ENCODE results near the gene EXOC3L1. TPM values are rescaled to one million over a fixed set of nuclear protein-coding genes. Genes with fewer than 3 reads are reported as not detected.

Gene EXOC3L1
- total RNA-seq, 4 donors from 2014 or later, result 0.45 to 2.0 (median 1.9) TPM

DNA sequence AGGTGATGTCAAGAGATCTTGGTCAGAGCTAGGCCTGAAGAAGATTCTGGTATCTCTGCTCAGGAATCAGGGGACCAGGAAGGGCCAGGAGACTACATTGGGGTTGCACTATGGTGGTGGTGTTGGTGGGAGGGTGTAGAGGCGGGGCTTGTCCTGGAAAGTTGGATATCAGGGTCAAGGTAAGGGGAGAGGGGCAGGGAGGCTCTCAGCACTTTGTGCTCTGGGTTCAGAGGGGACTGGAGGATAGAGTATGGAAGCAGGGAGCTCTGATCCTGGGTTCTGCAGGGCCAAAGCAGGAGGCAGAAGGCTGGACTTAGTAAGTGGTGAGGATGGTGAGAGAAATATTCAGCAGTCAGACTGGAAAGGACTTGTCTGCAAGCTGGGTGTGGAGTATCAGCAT, 16.6 kb downstream of the EXOC3L1 start:
- no peaks in the 10 kb centered on the region for H3K27me3 ChIP-seq
- 94% methylated on average over 1 of the region's 1 CpG for WGBS
- DNase-seq (ENCODE audit: low spot score in 2 of 2), result no peak
- H3K4me3 ChIP-seq, result peak overlapping the region; percentile 60
- H3K27ac ChIP-seq, result peak overlapping the region; percentile 91
- no peaks in the 10 kb centered on the region for H3K36me3 ChIP-seq
- H3K4me1 ChIP-seq, result peaks cover 76% of the 10 kb centered on the region
- no peaks in the 10 kb centered on the region for H3K9me3 ChIP-seq
- no peak for TF ChIP-seq EP300 (IDR thresholded peaks at IDR 0.05)
- TF ChIP-seq POLR2AphosphoS5 (IDR thresholded peaks at IDR 0.05), result no peak
- no peak for TF ChIP-seq POLR2A (IDR thresholded peaks at IDR 0.05)

DNA sequence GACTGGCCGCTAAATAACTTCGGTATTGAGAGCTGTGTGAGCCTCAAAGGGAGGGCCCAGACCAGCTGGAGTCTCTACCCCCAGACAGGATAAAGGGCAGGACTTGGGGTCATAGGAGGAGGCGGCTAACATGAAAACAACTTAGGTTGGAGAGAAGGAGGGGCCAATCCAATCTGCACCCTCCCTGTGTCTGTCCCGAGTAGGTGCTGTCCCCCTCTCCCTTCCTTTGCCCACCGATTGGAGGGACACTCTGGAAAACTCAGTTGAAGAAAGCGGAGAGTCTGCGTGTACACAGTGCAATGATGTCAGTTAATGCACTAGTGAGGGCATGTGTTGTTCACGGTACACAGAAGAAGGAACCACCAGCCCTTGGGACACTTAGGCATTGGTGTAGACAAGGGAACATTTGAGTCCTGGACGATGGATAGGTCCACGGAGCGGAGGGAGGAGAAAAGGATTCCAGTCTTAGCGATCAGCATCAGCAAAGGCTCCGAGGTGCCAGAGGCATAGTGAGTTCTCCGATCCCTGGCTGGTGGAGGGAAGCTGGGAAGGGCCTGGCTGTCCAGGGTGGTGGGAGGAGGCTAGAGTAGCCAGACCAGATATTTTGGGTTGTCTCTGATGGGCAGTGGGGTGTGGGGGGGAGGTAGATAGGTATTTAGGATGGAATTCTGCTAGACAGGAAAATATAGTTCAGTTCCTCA, 18.8 kb downstream of the EXOC3L1 start:
- peaks cover 15% of the 10 kb centered on the region for H3K36me3 ChIP-seq
- DNase-seq (ENCODE audit: low spot score in 2 of 2), result no peak
- TF ChIP-seq CTCF (IDR thresholded peaks at IDR 0.05), result no peak
- TF ChIP-seq POLR2A (IDR thresholded peaks at IDR 0.05), result no peak
- TF ChIP-seq EP300 (IDR thresholded peaks at IDR 0.05), result no peak
- no peak for TF ChIP-seq POLR2AphosphoS5 (IDR thresholded peaks at IDR 0.05)
- H3K27ac ChIP-seq, result peak overlapping the region; percentile 94
- no peaks in the 10 kb centered on the region for H3K9me3 ChIP-seq
- no peaks in the 10 kb centered on the region for H3K27me3 ChIP-seq
- H3K4me1 ChIP-seq, result peaks cover 66% of the 10 kb centered on the region
- 30% methylated on average over 14 of the region's 14 CpGs for WGBS
- H3K4me3 ChIP-seq, result peak overlapping the region; percentile 56

DNA sequence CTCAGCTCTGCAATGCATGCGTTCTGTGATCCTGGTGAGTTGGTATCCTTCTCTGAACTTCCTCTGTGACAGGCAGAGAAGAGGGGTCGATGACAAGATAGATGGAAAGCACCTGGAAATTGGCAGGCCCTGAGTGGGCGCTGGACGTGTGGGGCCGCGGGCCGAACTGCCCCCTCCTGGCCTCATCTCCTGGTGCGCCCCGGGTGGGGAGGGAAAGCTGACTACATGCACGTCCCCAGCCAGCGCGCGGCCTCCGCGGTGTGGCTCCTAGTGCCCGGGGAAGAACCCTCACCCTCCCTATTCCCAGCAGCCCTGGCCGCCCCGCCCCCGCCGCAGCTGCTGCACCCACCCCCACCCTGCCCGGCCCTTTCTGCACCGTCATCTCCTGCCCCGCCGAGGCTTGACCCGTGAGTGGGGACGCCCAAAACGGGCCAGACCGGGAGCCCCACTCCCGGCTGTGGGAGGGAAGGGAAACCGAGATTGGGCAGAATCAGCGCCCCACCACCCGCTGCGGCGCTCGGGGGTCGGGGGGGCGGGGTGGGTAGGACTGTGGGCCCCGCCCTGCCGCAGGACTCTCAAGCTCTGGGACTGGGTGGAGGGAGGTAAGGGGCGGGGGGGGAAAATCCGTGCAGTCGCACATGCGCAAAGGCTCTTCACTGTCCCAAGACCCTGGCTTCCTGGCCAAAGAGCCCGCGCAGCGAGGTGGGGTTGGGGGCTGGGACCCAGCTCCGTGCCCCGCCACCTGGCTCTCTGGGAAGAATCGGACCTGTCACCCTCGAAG, 19.6 kb downstream of the EXOC3L1 start, which contains the start of gene NOL3:
TSS of gene NOL3 (plus strand) at position 371 of the 781 bp plus-strand sequence.
- H3K27me3 ChIP-seq, result no peaks in the 10 kb centered on the region
- peaks cover 15% of the 10 kb centered on the region for H3K36me3 ChIP-seq
- TF ChIP-seq CTCF (IDR thresholded peaks at IDR 0.05), result no peak
- TF ChIP-seq POLR2A (IDR thresholded peaks at IDR 0.05), result no peak
- TF ChIP-seq EP300 (IDR thresholded peaks at IDR 0.05), result no peak
- TF ChIP-seq POLR2AphosphoS5 (IDR thresholded peaks at IDR 0.05), result no peak
- peak within 1 kb of the TSS; percentile 94 for H3K27ac ChIP-seq
- peaks cover 73% of the 10 kb centered on the region for H3K4me1 ChIP-seq
- peak in 1 of 2 donors; percentile 90 for DNase-seq (ENCODE audit: low spot score in 2 of 2)
- H3K4me3 ChIP-seq, result peak within 1 kb of the TSS; percentile 56
- H3K9me3 ChIP-seq, result no peaks in the 10 kb centered on the region
- WGBS, result 0% methylated on average over 6 of the region's 50 CpGs

GRCh38 chr16:67169642-67170167, 20.2 kb downstream of the EXOC3L1 start:
- H3K27me3 ChIP-seq, result no peaks in the 10 kb centered on the region
- H3K4me1 ChIP-seq, result peaks cover 73% of the 10 kb centered on the region
- H3K27ac ChIP-seq, result peak overlapping the region; percentile 94
- 6% methylated on average over 21 of the region's 24 CpGs for WGBS
- peaks cover 15% of the 10 kb centered on the region for H3K36me3 ChIP-seq
- H3K4me3 ChIP-seq, result peak overlapping the region; percentile 56
- no peaks in the 10 kb centered on the region for H3K9me3 ChIP-seq
- DNase-seq (ENCODE audit: low spot score in 2 of 2), result no peak
- TF ChIP-seq CTCF (IDR thresholded peaks at IDR 0.05), result peak; percentile 0 to 43
- TF ChIP-seq POLR2AphosphoS5 (IDR thresholded peaks at IDR 0.05), result no peak

GRCh38 chr16:67169011-67169451, 20.9 kb downstream of the EXOC3L1 start:
- peaks cover 15% of the 10 kb centered on the region for H3K36me3 ChIP-seq
- H3K27me3 ChIP-seq, result no peaks in the 10 kb centered on the region
- H3K9me3 ChIP-seq, result no peaks in the 10 kb centered on the region
- TF ChIP-seq POLR2A (IDR thresholded peaks at IDR 0.05), result no peak
- no peak for TF ChIP-seq CTCF (IDR thresholded peaks at IDR 0.05)
- no peak for TF ChIP-seq POLR2AphosphoS5 (IDR thresholded peaks at IDR 0.05)
- TF ChIP-seq EP300 (IDR thresholded peaks at IDR 0.05), result no peak
- DNase-seq (ENCODE audit: low spot score in 2 of 2), result no peak
- no peak overlapping the region for H3K4me3 ChIP-seq
- 75% methylated on average over 2 of the region's 9 CpGs for WGBS
- peaks cover 73% of the 10 kb centered on the region for H3K4me1 ChIP-seq
- no peak overlapping the region for H3K27ac ChIP-seq
